Small intestine (tissue), 7 donors: Measurements from ENCODE around the gene CD83. TPM values are rescaled to one million over a fixed set of nuclear protein-coding genes. Genes with fewer than 3 reads are reported as not detected.

Experiments
- DNase-seq, 2 donors: peaks; one replicate each; pipeline versions ENCODE4 v3.0.0 to v3.0.0-alpha.2; 2013
- FAIRE-seq: peaks from 2 replicates; lab custom pipeline; 2012; peaks lifted over from hg19 to GRCh38; lab: Jason Lieb, UNC
- H3K27ac ChIP-seq, 3 donors: one replicate each; pipeline ENCODE4 v1.5.1; 2013; ENCODE audit warnings: low read length in 2 of 3, mild to moderate bottlenecking in 2 of 3, control low read depth in 1 of 3, inconsistent platforms in 1 of 3, low read depth in 1 of 3, moderate library complexity in 1 of 3
- H3K27me3 ChIP-seq, 3 donors: one replicate each; pipeline ENCODE4 v1.6.1; 2013; ENCODE audit warnings: low read length in 3 of 3, inconsistent platforms in 1 of 3; ENCODE audit not compliant: control insufficient read depth in 3 of 3, insufficient read depth in 3 of 3
- H3K36me3 ChIP-seq, 3 donors: one replicate each; pipeline ENCODE4 v1.6.1; 2013; ENCODE audit warnings: low read length in 3 of 3, inconsistent platforms in 1 of 3, low read depth in 1 of 3, mild to moderate bottlenecking in 1 of 3, moderate library complexity in 1 of 3; ENCODE audit not compliant: control insufficient read depth in 3 of 3, insufficient read depth in 2 of 3
- H3K4me1 ChIP-seq, 3 donors: one replicate each; pipeline ENCODE4 v1.6.1; 2013; ENCODE audit warnings: low read length in 2 of 3, inconsistent platforms in 1 of 3, low read depth in 1 of 3, mild to moderate bottlenecking in 1 of 3, moderate library complexity in 1 of 3; ENCODE audit not compliant: control insufficient read depth in 3 of 3, insufficient read depth in 2 of 3
- H3K4me3 ChIP-seq, 3 donors: one replicate each; pipeline ENCODE4 v1.5.1; 2013; ENCODE audit warnings: low read length in 3 of 3, control low read depth in 1 of 3, inconsistent platforms in 1 of 3, low read depth in 1 of 3, mild to moderate bottlenecking in 1 of 3, moderate library complexity in 1 of 3
- H3K9me3 ChIP-seq, 2 donors: one replicate each; pipeline ENCODE4 v1.6.1; 2013; ENCODE audit warnings: low read depth in 1 of 2, low read length in 1 of 2; ENCODE audit not compliant: control insufficient read depth in 2 of 2, insufficient read depth in 1 of 2
- WGBS, 3 donors: extraction: QIAGEN DNeasy Blood & Tissue Kit; methylation state at CpG; one replicate each; pipeline ENCODE4 v1.1.7; 2013; 5-methylcytosine and 5-hydroxymethylcytosine counted together
- polyA plus RNA-seq, 4 donors: library from polyadenylated mRNA; stranded (reverse) in 3 of 4; unstranded in 1 of 4; fragments of 200-250 nt in 3 of 4; fragments of 120-200 nt in 1 of 4; gene quantifications; one replicate each; pipeline versions ENCODE4 v1.2.1 to v1.2.3, GENCODE V29; 2013
- donor health status: healthy with polysubstance abuse.
- donor health status: control.
- donor health status: control.
- donor health status: Bipolar disorder and iron deficiency.
- donor health status: healthy.

The CD83 gene
- polyA plus RNA-seq, 4 donors: 0.45 to 7.7 (median 1.2) TPM

GRCh38 chr6:14075095-14075503, 42.5 kb upstream of the CD83 start:
- peak overlapping the region in 2 of 3 donors; percentile 65 to 68 for H3K27ac ChIP-seq
- H3K9me3 ChIP-seq: no peaks in the 10 kb centered on the region
- H3K27me3 ChIP-seq: no peaks in the 10 kb centered on the region
- no peaks in the 10 kb centered on the region for H3K36me3 ChIP-seq
- peak; percentile 49 for FAIRE-seq
- peak overlapping the region in 2 of 3 donors; percentile 16 to 52 for H3K4me3 ChIP-seq
- WGBS, 3 donors: 1 to 6% (median 2%) methylated on average over 7 of the region's 7 CpGs
- DNase-seq: peak; percentile 53 to 60
- no peaks in the 10 kb centered on the region for H3K4me1 ChIP-seq

DNA sequence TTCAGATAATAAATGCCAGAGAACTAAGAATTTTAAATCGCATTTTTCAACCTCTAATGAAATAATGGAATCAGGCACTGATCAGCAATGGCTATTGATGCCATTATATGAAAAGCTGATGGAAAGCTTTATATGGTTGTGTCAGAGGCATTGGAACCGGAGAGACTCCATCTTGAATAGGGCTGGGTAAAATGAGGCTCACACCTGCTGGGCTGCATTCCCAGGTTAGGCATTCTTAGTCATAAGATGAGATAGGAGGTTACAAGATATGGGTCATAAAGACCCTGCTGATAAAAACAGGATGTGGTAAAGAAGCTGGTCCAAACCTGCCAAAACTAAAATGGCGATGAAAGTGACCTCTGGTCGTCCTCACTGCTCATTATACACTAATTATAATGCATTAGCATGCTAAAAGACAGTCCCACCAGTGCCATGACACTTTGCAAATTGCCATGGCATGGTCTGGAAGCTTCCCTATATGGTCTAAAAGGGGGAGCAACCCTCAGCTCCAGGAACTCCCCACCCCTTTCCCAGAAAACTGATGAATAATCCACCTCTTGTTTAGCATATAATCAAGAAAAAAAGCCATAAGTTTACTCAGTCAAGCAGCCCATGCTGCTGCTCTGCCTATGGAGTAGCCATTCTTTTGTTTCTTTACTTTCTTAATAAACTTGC, 40.2 kb upstream of the CD83 start:
- Histone ChIP-seq H3K27me3 (no peaks in the 10 kb centered on the region), H3K27ac (no peak overlapping the region), H3K36me3 (no peaks in the 10 kb centered on the region), H3K9me3 (no peaks in the 10 kb centered on the region), H3K4me1 (no peaks in the 10 kb centered on the region), H3K4me3 (no peak overlapping the region)
- FAIRE-seq (no peak), DNase-seq (no peak)
- 59 to 88% (median 72%) methylated on average over 4 of the region's 4 CpGs for WGBS, 3 donors

DNA sequence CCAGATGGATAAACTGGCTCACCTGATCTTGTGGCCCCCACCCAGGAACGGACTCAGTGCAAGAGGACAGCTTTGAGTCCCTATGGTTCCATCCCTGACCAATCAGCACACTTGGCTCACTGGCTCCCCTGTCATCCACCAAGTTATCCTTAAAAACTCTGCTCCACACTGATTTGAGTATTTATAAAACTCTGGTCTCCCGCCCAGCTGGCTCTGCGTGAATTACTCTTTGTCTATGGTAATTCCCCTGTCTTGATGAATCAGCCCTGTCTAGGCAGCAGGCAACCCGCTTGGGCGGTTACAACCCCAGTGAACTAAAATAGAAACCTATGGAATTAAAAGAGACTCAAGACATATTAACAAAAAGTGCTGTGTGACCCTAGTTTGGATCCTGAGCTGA, 38.1 kb upstream of the CD83 start:
- Histone ChIP-seq H3K9me3 (no peaks in the 10 kb centered on the region), H3K4me3 (no peak overlapping the region), H3K4me1 (no peaks in the 10 kb centered on the region), H3K36me3 (no peaks in the 10 kb centered on the region), H3K27ac (no peak overlapping the region), H3K27me3 (no peaks in the 10 kb centered on the region)
- DNase-seq (no peak), FAIRE-seq (no peak)
- WGBS, 3 donors: 21 to 35% (median 28%) methylated on average over 5 of the region's 5 CpGs

- DNase-seq (no peak), FAIRE-seq (no peak)
- H3K4me3 ChIP-seq: no peak overlapping the region
- 71 to 78% (median 75%) methylated on average over 3 of the region's 3 CpGs for WGBS, 3 donors
- H3K27ac ChIP-seq: no peak overlapping the region
- H3K36me3 ChIP-seq: no peaks in the 10 kb centered on the region
- H3K4me1 ChIP-seq: no peaks in the 10 kb centered on the region
- no peaks in the 10 kb centered on the region for H3K9me3 ChIP-seq
- no peaks in the 10 kb centered on the region for H3K27me3 ChIP-seq
Observed at GRCh38 chr6:14079971-14080370, 37.6 kb upstream of the CD83 start.

DNA sequence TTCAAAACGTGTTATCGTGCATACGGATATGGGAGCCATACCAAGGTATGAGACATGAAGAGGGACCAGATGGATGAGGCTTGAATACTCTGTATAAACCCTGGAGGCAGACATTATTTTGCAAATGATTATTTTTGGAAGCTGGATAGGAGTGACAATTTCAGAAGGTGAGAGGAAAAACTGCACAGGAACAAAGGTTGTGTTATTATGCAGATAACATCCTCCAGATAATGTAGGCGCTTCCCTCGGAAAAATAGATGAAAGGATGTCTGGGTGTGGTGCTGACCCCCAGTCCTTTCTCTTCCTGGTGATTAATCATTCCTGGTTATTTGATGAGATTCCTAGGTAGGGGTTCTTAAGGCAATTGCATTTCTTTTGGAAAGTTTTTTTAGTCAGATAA, 36.4 kb upstream of the CD83 start:
- FAIRE-seq: no peak
- 50 to 72% (median 62%) methylated on average over 5 of the region's 5 CpGs for WGBS, 3 donors

GRCh38 chr6:14082771-14083170, 34.8 kb upstream of the CD83 start:
- H3K27ac ChIP-seq: no peak overlapping the region
- H3K9me3 ChIP-seq: no peaks in the 10 kb centered on the region
- no peak for DNase-seq
- no peaks in the 10 kb centered on the region for H3K36me3 ChIP-seq
- no peaks in the 10 kb centered on the region for H3K4me1 ChIP-seq
- no peaks in the 10 kb centered on the region for H3K27me3 ChIP-seq
- 73 to 77% (median 74%) methylated on average over 3 of the region's 3 CpGs for WGBS, 3 donors
- FAIRE-seq: no peak
- no peak overlapping the region for H3K4me3 ChIP-seq

More for the DNA sequence above, 36.4 kb upstream of the CD83 start:
- Histone ChIP-seq H3K9me3 (no peaks in the 10 kb centered on the region), H3K27ac (no peak overlapping the region), H3K4me1 (no peaks in the 10 kb centered on the region), H3K4me3 (no peak overlapping the region), H3K27me3 (no peaks in the 10 kb centered on the region), H3K36me3 (no peaks in the 10 kb centered on the region)
- no peak for DNase-seq

DNA sequence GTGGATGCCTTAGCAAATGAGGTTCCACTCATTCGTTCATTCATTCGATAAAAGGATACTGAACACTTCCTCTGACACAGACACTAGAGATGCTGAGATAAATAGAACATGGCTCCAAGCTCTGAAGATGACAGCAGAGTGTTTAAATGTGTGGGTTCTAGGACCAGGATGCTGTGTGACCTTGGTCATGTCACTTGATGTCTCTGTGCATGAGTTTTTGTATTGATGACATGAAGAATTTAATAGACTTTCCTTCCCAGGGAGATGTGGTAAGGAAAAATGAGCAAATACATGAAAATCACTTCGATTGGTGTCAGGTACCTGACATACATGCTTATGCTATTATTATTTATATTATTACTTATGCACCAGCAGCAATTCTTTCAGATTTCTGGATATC, 34.3 kb upstream of the CD83 start:
- FAIRE-seq (no peak), DNase-seq (no peak)
- H3K27ac ChIP-seq: no peak overlapping the region
- no peaks in the 10 kb centered on the region for H3K36me3 ChIP-seq
- 81 to 88% (median 83%) methylated on average over 3 of the region's 3 CpGs for WGBS, 3 donors
- no peaks in the 10 kb centered on the region for H3K9me3 ChIP-seq
- no peaks in the 10 kb centered on the region for H3K27me3 ChIP-seq
- no peaks in the 10 kb centered on the region for H3K4me1 ChIP-seq
- no peak overlapping the region for H3K4me3 ChIP-seq

DNA sequence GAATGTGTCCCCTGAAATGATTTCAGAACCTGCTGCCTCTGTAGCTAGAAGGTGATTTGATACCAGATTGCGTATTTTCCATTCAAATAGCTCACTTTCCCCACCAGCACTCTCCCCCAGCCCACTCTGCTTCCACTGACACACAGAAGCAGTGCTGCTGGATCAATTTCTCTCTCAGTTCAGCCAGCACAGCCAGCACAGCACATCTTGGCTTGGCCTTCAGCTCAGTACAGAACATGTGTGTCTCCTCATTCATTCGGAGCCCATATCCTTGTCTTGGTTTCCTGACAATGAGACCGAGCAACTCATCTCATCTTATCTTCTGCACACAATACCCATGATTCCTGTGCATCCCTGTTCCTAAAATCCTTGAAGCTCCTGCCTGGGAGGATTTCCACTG, 33.8 kb upstream of the CD83 start:
- Histone ChIP-seq H3K4me3 (no peak overlapping the region), H3K9me3 (no peaks in the 10 kb centered on the region), H3K36me3 (no peaks in the 10 kb centered on the region), H3K27me3 (peaks cover 0 to under 1% (median 0%) of the 10 kb centered on the region in 3 donors), H3K4me1 (no peaks in the 10 kb centered on the region), H3K27ac (no peak overlapping the region)
- FAIRE-seq (no peak), DNase-seq (no peak)
- 75 to 90% (median 79%) methylated on average over 3 of the region's 3 CpGs for WGBS, 3 donors

DNA sequence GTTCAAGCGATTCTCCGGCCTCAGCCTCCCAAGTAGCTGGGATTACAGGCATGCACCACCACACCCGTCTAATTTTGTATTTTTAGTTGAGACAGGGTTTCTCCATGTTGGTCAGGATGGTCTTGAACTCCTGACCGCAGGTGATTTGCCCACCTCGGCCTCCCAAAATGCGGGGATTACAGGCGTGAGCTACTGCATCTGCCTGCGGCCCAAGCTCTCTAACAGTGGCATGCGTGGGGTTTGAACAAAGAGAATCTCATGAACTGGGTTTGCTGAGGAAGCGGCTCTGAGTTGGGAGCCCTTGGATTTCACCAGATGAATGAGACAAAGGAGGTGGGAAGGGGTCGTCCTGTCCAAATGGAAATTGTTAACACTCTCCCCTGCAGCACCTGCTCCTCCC, 33.2 kb upstream of the CD83 start:
- no peak for DNase-seq
- no peaks in the 10 kb centered on the region for H3K36me3 ChIP-seq
- H3K4me3 ChIP-seq: no peak overlapping the region
- FAIRE-seq: no peak
- H3K27ac ChIP-seq: no peak overlapping the region
- H3K27me3 ChIP-seq: peaks cover 0 to 2% (median 0%) of the 10 kb centered on the region in 3 donors
- WGBS, 3 donors: 94 to 97% (median 95%) methylated on average over 11 of the region's 11 CpGs
- no peaks in the 10 kb centered on the region for H3K4me1 ChIP-seq
- H3K9me3 ChIP-seq: no peaks in the 10 kb centered on the region
